Stomach (tissue), 9 donors: ENCODE results near the gene TRPM4. TPM values are rescaled to one million over a fixed set of nuclear protein-coding genes. Genes with fewer than 3 reads are reported as not detected.

Source experiments
- DNase-seq, 2 donors: peaks; one replicate each; pipeline versions ENCODE4 v3.0.0 to v3.0.0-alpha.2; 2013 to 2019
- H3K27ac ChIP-seq, 5 donors: fragments of 200-600 bp in 4 of 5; sonication (generic) in 4 of 5; one replicate each; pipeline ENCODE4 v1.5.1; 2013 to 2019; ENCODE audit warnings: mild to moderate bottlenecking in 1 of 5, moderate library complexity in 1 of 5
- H3K27me3 ChIP-seq, 3 donors: fragments of 200-600 bp; sonication (generic); one replicate each; pipeline ENCODE4 v1.5.1; 2017 to 2019; ENCODE audit warnings: mixed run types in 1 of 3
- H3K36me3 ChIP-seq, 4 donors: fragments of 200-600 bp; sonication (generic); 1 replicate in 3 of 4; 2 replicates in 1 of 4; pipeline ENCODE4 v1.5.1; 2016 to 2019
- H3K4me1 ChIP-seq, 4 donors: fragments of 200-600 bp; sonication (generic); one replicate each; pipeline ENCODE4 v1.5.1; 2016 to 2019
- H3K4me3 ChIP-seq, 4 donors: fragments of 200-600 bp; sonication (generic) in 3 of 4; one replicate each; pipeline ENCODE4 v1.5.1; 2016 to 2019; ENCODE audit warnings: mild to moderate bottlenecking in 1 of 4
- H3K9me3 ChIP-seq, 4 donors: fragments of 200-600 bp; sonication (generic); one replicate each; pipeline ENCODE4 v1.5.1; 2016 to 2019
- CTCF ChIP-seq, 7 experiments: fragments of 450-650 bp in 4 of 7; fragments of 200-600 bp in 3 of 7; sonication (generic) in 3 of 7; IDR thresholded peaks; one replicate each; pipeline ENCODE4 v1.5.1; 2016 to 2019; ENCODE audit warnings: antibody characterized with exemption in 7 of 7, control low read depth in 2 of 7, mild to moderate bottlenecking in 1 of 7
- EP300 ChIP-seq: sonication (generic); formaldehyde crosslinking; IDR thresholded peaks from one replicate; pipeline ENCODE4 v1.6.1; 2017; ENCODE audit warnings: antibody characterized with exemption
- POLR2A ChIP-seq, 4 donors: fragments of 450-650 bp; IDR thresholded peaks; one replicate each; pipeline ENCODE4 v1.6.1; 2016; ENCODE audit warnings: antibody characterized with exemption in 4 of 4, control low read depth in 2 of 4, mild to moderate bottlenecking in 1 of 4, moderate library complexity in 1 of 4
- POLR2AphosphoS5 ChIP-seq, 3 donors: sonication (generic); formaldehyde crosslinking; IDR thresholded peaks; one replicate each; pipeline ENCODE4 v1.6.1; 2016; ENCODE audit warnings: antibody characterized with exemption in 3 of 3
- WGBS, 5 donors: extraction: QIAGEN DNeasy Blood & Tissue Kit in 3 of 5; methylation state at CpG; one replicate each; pipeline versions ENCODE4 v1.1.5 to v1.1.7; 2013 to 2018; 5-methylcytosine and 5-hydroxymethylcytosine counted together
- intact Hi-C: fragments of 100-400 bp; cut with DNase I; formaldehyde crosslinking; loops from one replicate; pipeline ENCODE4 v1.15.1; 2023; ENCODE audit warnings: low total_unique reads
- polyA plus RNA-seq, 3 donors: library from polyadenylated mRNA; stranded (reverse); fragments of 200-250 nt; gene quantifications; one replicate each; pipeline ENCODE4 v1.2.3, GENCODE V29; 2013
- total RNA-seq, 5 donors: library from RNA; depleted of rRNA; stranded (reverse); fragments of >200 nt; gene quantifications; one replicate each; pipeline versions ENCODE4 v1.1.0 to v1.2.3, GENCODE V29; 2014 to 2016
- donor health status: healthy with polysubstance abuse.
- donor health status: Bipolar disorder and iron deficiency.
- donor health status: healthy.

Gene TRPM4
- total and polyA plus RNA-seq, 8 donors: 11.8 to 1,449 (median 71.9) TPM

- TF ChIP-seq POLR2A (IDR thresholded peaks at IDR 0.05): no peak
- no peak for TF ChIP-seq POLR2AphosphoS5 (IDR thresholded peaks at IDR 0.05)
- TF ChIP-seq EP300: no peak
- no peak for TF ChIP-seq CTCF (IDR thresholded peaks at IDR 0.05)
- WGBS, 5 donors: 34 to 73% (median 61%) methylated on average over 16 of the region's 16 CpGs
- Histone ChIP-seq H3K9me3 (no peaks in the 10 kb centered on the region), H3K27ac (no peak overlapping the region), H3K4me1 (peaks cover 24 to 44% (median 34%) of the 10 kb centered on the region in 4 donors), H3K36me3 (no peaks in the 10 kb centered on the region), H3K4me3 (no peak overlapping the region), H3K27me3 (peaks cover 0 to 6% (median 0%) of the 10 kb centered on the region in 3 donors)
- DNase-seq: peak in 1 of 2 donors; percentile 61
- intact Hi-C loops: no loop called here
Measured at GRCh38 chr19:49129238-49129583, 28.4 kb upstream of the TRPM4 start.

GRCh38 chr19:49130325-49130724, 27.3 kb upstream of the TRPM4 start:
- intact Hi-C loops: no loop called here
- peaks cover 0 to 11% (median 0%) of the 10 kb centered on the region in 3 donors for H3K27me3 ChIP-seq
- no peak overlapping the region for H3K27ac ChIP-seq
- DNase-seq: no peak
- 92 to 95% (median 94%) methylated on average over 24 of the region's 24 CpGs for WGBS, 5 donors
- no peak overlapping the region for H3K4me3 ChIP-seq
- TF ChIP-seq CTCF (IDR thresholded peaks at IDR 0.05): no peak
- no peak for TF ChIP-seq EP300
- no peak for TF ChIP-seq POLR2A (IDR thresholded peaks at IDR 0.05)
- no peak for TF ChIP-seq POLR2AphosphoS5 (IDR thresholded peaks at IDR 0.05)
- H3K36me3 ChIP-seq: no peaks in the 10 kb centered on the region
- H3K9me3 ChIP-seq: no peaks in the 10 kb centered on the region
- H3K4me1 ChIP-seq: peaks cover 24 to 46% (median 37%) of the 10 kb centered on the region in 4 donors

- intact Hi-C loops: no loop called here
- no peak for TF ChIP-seq POLR2A (IDR thresholded peaks at IDR 0.05)
- no peak for TF ChIP-seq CTCF (IDR thresholded peaks at IDR 0.05)
- TF ChIP-seq POLR2AphosphoS5 (IDR thresholded peaks at IDR 0.05): no peak
- no peak for TF ChIP-seq EP300
- H3K4me3 ChIP-seq: peak overlapping the region; percentile 33 to 46 (median 37)
- 9 to 32% (median 16%) methylated on average over 48 to 49 of the region's 49 CpGs for WGBS, 5 donors
- H3K9me3 ChIP-seq: no peaks in the 10 kb centered on the region
- no peaks in the 10 kb centered on the region for H3K36me3 ChIP-seq
- H3K27me3 ChIP-seq: peaks cover 0 to 11% (median 0%) of the 10 kb centered on the region in 3 donors
- peak overlapping the region in 4 of 5 donors; percentile 33 to 70 (median 42) for H3K27ac ChIP-seq
- DNase-seq: peak; percentile 51 to 67
- peaks cover 19 to 51% (median 39%) of the 10 kb centered on the region in 4 donors for H3K4me1 ChIP-seq
Measured at GRCh38 chr19:49132974-49133609, 24.5 kb upstream of the TRPM4 start.

- Histone ChIP-seq H3K27me3 (peaks cover 0 to 11% (median 0%) of the 10 kb centered on the region in 3 donors), H3K4me1 (peaks cover 12 to 44% (median 32%) of the 10 kb centered on the region in 4 donors), H3K4me3 (peak overlapping the region; percentile 33 to 46 (median 37)), H3K27ac (peak overlapping the region in 4 of 5 donors; percentile 33 to 70 (median 42)), H3K9me3 (no peaks in the 10 kb centered on the region), H3K36me3 (no peaks in the 10 kb centered on the region)
- 23 to 46% (median 32%) methylated on average over 39 to 42 of the region's 42 CpGs for WGBS, 5 donors
- DNase-seq: peak; percentile 90
- TF ChIP-seq EP300 (no peak), POLR2AphosphoS5 (IDR thresholded peaks at IDR 0.05) (peak in 1 of 3 donors; percentile 5), CTCF (IDR thresholded peaks at IDR 0.05) (no peak), POLR2A (IDR thresholded peaks at IDR 0.05) (no peak)
- intact Hi-C loops: no loop called here
Measured at GRCh38 chr19:49133621-49134454, 23.8 kb upstream of the TRPM4 start.
